ACHN (cell line): Measurements from ENCODE around the gene ZNF610.
"Not testable (repeated sequence)": the region's sequence is repeated elsewhere in the genome, so short reads cannot be mapped to it uniquely, and the experiment has no call there.

Source experiments
- DNase-seq: peaks from one replicate; pipeline ENCODE4 v3.0.0-alpha.2; 2015
- in situ Hi-C: cut with HindIII; loops from 2 replicates; pipeline ENCODE4 v1.10.0; 2017; ENCODE audit warnings: low sequenced_read_pairs, low pct_ligation_motif_present, low pct_unique_long_range_greater_than_20kb

Gene ZNF610

DNA sequence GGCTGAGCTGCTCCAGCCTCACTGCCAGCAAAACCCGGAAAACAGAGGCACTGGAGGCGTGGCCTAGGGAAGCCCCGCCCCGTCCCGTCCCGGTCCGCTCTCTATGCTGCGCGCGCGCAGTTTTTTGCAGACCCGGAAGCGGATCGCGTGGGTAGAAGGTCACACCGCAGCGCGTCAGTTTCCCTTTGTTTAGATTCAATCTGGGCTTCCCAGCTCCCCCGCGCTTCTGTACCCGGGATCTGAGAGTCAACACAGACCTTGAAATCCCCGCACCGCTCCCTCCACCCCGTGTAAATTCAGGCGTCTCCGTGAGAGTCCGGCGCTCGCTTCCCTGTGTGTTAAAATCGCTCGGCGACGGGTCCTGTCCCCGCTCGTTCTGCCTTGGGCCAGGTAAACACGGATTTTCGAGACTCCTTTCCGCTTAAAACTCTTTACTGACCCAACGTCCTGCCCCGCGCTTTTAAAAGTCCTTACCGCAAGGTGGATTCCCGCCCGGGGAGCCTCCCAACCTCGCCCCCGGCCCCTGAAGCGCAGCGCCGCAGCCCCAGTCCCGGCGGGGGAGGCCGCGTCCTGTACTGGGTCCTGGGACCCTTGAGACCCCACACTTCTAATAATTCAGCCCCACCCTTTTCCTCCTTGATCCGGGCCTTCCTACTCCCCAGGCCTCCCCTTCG is at the start of gene ZNF610:
Gene ZNF610 (plus strand): TSS at position 127 of the 674 bp plus-strand sequence. CDS start 12,930 bp downstream, outside the sequence.
- no peak for DNase-seq
- in situ Hi-C loops, result no loop called here

DNA sequence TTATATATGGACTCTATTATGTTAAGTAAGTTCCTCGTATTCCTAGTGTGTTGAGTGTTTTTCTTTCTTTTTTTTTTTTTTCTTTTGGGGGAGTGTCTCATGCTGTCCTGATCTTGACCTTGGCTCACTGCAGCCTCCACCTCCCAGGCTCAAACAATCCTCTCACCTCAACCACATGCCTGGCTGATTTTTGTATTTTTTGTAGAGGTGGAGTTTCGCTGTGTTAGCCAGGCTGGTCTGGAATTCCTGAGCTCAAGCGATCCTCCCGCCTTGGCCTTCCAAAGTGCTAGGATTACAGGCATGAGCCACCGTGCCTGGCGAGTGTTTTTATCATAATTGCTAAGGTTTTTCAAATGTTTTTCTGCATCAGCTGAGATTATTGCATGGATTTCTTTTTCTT is 49.8 kb upstream of the ZNF610 start:
- DNase-seq, result no peak
- in situ Hi-C loops, result no loop called here

GRCh38 chr19:52291781-52292180 is 44.3 kb upstream of the ZNF610 start:
- in situ Hi-C loops, result no loop called here
- DNase-seq, result no peak

GRCh38 chr19:52292946-52293345 is 43.1 kb upstream of the ZNF610 start:
- in situ Hi-C loops, DNase-seq: not testable (repeated sequence)

DNA sequence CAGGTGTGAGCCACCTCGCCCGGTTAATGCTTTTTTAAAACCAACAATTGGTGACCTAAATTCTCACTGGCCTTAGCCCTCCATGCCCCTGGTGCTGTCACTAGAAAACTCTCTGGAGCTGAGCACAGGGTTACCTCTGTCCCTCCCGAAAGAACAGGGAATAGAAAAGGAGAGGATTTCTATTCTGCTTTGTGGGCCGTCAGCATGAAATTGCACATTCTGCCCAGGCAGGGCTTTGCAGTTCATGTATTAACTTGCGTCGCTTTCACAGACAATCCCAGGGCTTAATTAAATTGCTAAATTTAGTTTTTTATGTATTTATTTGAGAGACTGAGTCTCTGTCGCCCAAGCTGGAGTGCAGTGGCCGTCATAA is 39.7 kb upstream of the ZNF610 start:
- no peak for DNase-seq

GRCh38 chr19:52296773-52297600 is 39.1 kb upstream of the ZNF610 start, which contains the start of gene ZNF480:
Gene ZNF480, plus strand, starts transcription at chr19:52297169. Its CDS starts 3,244 bp downstream, at chr19:52300413.
- DNase-seq, result peak; percentile 79
- in situ Hi-C loops, result no loop called here

More for the DNA sequence above, 39.7 kb upstream of the ZNF610 start:
- in situ Hi-C loops, result no loop called here

DNA sequence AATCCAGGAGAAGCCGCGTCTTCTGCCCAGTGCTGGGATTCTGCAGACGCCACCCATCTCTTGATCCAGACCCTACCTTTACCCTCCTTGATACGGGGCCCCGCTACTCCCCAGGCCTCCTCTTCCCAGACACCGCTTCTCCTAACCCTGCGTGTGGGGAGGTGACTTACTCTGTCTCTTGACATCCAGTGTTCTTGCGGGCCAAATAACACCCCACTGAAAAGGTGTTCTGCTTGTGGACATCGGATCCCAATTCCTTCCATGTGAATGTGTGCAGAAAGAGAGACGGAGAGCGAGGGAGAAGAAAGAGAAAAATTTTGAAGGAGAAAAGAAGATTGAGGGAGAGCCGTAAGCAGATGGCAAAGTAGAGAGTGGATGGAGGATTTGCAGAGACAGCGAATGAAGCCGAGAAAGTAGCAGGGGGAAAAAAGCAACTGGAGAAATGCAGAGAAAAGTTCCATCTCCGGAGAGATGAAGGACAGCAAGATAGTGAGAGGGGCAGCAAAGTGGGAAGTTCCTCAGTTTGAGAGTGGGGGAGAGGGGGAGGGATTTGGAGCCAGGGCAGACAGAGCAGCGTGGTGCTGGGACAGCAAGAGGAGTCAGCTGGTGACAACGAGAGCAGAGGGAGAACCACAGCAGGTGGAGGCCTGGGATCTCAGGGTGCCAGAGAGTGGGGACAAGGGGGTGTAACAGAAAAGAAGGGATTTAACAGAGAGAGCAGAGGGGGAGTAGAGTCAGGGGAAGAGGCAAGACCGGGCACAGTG is 38.3 kb upstream of the ZNF610 start:
- DNase-seq, result no peak
- in situ Hi-C loops, result no loop called here

DNA sequence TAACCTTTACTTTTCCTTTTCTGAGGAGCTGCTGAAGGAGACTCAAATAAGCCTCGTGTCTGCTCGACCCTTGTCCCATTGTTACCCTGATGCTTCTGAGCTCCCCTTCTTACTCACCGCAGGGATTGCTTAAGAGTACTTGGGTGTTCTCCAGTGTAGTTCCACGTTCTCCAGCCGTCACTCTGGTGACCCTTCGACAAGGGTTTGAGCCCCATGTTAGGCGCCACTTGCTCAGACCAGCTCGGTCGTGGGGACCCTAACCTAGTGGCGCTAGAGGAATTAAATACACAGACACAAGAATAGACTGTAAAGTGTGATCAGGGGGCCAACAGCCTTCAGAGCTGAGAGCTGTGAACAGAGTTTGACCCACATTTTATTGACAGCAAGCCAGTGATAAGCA is 28.8 kb upstream of the ZNF610 start:
- peak; percentile 5 for DNase-seq
- in situ Hi-C loops, result no loop called here

GRCh38 chr19:52322429-52322828 is 13.6 kb upstream of the ZNF610 start:
- no peak for DNase-seq
- in situ Hi-C loops, result no loop called here

- in situ Hi-C loops, result no loop called here
- DNase-seq, result no peak
These were observed 4.3 kb upstream of the ZNF610 start for GRCh38 chr19:52331757-52332156.

DNA sequence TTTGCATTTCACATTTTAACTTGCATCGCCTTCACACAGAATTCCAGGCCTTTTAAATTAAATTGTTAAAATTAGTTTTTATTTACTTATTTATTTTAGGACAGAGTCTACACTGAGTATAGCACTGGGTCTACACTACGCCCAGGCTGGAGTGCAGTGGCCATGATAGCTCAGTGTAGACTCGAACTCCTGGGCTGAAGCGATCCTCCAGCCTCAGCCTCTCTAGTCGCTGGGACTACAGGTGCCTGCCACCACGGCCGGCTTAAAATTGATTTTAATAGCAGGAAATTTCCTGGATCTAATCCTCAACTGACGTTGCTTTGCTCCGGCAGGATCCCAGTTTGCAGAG is 301 bp upstream of the ZNF610 start:
- in situ Hi-C loops, result no loop called here
- DNase-seq, result no peak

GRCh38 chr19:52336791-52337381 is 843 bp downstream of the ZNF610 start:
- in situ Hi-C loops, result no loop called here
- DNase-seq, result no peak

GRCh38 chr19:52339022-52339421 is 3.0 kb downstream of the ZNF610 start:
- in situ Hi-C loops, DNase-seq: not testable (repeated sequence)

- in situ Hi-C loops, result no loop called here
- DNase-seq, result no peak
These were observed 7.5 kb downstream of the ZNF610 start for GRCh38 chr19:52343548-52343947.

DNA sequence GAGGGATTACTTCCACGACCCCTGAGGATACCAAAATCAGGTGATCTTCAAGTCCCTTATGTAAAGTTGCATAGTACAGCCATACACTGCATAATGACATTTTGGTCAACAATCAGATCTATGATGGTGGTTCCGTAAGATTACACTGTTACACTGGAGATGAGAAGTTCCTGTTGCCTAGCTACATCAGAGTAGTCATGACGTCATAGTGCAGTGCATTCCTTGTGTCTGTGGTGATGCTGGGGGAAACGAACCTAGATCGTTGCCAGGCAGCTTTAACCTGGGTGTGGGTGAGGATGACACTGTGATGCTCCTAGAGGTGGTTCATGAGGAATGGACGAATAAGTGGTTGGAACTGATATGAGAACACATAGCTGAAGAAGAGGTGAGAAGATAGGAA is 9.1 kb downstream of the ZNF610 start:
- in situ Hi-C loops, result no loop called here

DNA sequence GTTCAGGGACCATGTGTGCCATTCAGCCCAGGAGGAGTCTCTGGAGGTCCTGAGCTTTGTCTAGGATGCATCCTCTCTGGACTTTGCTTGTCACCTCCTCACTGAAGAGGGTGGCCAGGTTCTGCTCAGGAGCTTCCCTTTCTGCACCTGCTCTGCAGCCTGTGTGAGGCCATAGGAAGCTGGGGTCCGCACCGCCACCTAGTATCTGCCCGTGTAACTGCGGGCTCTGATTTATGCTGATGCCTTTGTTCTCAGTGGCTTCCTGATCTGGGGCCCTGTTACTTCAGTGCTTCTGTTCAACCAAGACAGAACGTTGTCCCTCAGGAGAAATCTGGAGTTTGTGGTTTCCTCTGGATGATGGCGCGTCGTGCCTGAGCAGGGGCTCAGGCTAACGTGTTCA is 15.5 kb downstream of the ZNF610 start:
- DNase-seq, result no peak
- in situ Hi-C loops, result no loop called here

More for the DNA sequence above, 9.1 kb downstream of the ZNF610 start:
- no peak for DNase-seq

DNA sequence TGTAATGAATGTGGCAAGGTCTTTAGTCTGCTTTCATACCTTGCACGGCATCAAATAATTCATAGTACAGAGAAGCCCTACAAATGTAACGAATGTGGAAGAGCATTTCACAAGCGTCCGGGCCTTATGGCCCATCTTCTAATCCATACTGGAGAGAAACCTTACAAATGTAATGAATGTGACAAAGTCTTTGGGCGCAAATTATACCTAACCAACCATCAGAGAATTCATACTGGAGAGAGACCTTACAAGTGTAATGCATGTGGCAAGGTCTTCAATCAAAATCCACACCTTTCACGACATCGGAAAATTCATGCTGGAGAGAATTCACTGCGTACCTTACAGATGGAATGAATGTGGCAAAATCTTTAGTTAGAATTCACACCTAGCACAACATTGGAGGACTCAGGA is 30.4 kb downstream of the ZNF610 start:
- DNase-seq, result no peak
- in situ Hi-C loops, result no loop called here

DNA sequence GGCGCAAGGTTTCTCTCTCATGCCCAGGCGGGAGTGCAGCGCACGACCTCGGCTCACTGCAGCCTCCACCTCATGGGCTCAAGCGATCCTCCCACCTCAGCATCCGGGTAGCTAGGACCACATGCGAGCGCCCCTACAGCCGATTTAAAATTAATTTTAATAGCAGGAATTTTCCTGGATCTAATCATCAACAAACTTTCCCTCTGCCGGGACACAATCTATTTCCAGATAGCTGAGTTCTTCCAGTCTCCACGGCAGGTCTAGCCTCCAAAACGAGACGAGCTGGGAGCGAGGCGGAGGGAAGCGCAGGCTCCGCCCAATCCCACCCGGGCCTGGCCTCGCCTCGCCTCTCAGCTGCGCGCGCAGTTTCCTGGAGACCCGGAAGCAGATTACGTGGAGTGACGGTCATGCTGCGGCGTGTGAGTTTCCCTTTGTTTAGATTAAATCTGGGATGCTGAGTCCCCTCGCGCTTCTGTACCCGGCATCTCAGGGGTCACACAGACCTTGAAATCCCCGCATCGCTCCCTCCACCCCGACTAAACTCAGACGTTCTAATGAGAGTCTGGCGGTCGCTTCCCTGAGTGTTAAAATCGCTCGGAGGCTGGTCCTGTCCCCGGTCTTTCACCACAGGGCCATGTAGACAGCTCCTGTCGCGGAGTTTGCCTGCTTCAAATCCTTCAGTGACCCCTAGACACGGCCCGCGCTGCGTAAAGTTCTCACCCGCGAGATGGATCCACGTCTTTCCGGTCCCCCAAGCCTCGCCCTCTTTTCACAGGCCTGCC is 33.7 kb downstream of the ZNF610 start, which contains the start of gene ZNF880:
Gene ZNF880 (plus strand): TSS at position 365 of the 782 bp plus-strand sequence. CDS start 43 bp downstream, at position 408.
- in situ Hi-C loops, result no loop called here
- DNase-seq, result no peak
